GM19397 (cell line): ENCODE measurements around the gene ELF1.
"Not testable (repeated sequence)": the region's sequence is repeated elsewhere in the genome, so short reads cannot be mapped to it uniquely, and the experiment has no call there.

Source experiments
- ATAC-seq: cut with Tn5 transposase; IDR thresholded peaks from one replicate; pipeline ENCODE4 v1.9.1; 2021; ENCODE audit warnings: mild to moderate bottlenecking, moderate library complexity; ENCODE audit not compliant: unreplicated experiment

The ELF1 gene

DNA sequence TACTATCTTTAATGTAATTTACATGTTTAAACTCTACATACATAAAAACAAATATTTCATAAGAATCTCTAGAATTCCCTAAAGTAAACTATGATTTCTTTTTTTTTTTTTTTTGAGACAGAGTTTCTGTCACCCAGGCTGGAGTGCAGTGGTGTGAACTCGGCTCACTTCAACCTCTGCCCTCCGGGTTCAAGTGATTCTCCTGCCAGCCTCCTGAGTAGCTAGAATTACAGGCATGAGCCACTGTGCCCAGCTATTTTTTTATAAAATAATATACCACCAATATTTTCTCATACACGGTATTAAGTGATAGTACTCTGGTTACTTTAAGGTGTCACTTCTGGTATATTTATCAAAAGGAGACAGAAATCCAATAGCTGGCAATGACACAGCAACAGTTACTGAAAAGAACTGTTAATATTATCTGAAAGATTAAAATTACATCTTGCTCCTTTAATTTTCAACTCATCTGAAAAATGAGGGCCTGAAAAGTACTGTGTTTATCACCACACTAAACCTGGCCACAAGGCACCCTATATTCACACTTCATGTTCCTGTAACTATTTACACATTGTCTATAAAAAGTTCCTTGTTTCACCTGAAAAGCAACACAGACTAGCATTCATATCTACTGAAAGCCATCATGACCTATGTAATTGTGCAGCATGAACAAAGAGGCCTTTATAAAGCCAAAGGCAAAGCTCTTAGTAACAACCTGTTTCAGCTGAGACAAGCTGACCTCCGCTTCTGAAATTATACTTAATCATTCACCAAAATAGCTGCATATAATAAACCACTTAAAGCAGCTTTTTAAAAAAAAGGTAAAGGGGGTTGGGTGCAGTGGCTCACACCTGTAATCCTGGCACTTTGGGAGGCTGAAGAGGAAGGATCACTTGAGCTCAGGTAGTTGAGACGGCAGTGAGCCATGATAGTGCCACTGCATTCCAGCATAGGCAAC is 123.6 kb downstream of the ELF1 start:
- no peak for ATAC-seq

DNA sequence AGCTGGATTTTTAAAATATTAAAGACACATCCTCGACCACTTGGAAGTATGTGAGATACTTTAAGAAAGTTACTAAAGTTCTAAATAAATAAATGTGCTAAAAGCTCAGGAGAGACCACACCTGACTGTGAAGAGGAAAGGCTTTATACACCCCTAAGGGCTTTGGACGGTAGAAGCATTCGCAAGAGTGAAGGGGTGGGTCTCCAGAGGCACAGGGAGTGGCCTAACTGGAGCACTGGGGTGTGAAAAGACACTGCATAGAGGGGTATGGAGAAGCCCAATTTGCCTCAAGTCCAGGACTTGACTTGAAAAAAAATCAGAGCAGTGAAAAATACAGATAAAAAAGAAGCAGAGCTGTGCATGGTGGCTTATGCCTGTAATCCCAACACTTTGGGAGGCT is 125.5 kb downstream of the ELF1 start:
- ATAC-seq, result not testable (repeated sequence)

DNA sequence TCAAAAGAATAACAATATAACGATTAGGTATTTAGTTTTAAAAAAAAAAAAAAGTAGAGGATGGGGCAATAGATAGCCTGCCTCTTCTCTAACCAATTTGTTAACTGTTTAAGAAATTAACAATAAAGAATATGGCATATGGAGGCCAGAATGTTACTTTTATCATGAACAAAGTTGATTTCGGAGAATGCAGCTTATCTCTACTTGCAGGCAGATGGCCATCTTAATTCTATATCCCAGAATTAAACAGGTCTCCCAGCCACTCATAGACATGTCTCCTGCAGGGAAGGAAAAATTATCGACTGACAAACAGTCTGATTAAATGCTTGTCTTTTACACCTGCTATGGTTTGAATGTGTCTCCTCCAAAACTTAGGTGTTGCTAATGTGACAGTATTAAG is 133.1 kb downstream of the ELF1 start:
- no peak for ATAC-seq

DNA sequence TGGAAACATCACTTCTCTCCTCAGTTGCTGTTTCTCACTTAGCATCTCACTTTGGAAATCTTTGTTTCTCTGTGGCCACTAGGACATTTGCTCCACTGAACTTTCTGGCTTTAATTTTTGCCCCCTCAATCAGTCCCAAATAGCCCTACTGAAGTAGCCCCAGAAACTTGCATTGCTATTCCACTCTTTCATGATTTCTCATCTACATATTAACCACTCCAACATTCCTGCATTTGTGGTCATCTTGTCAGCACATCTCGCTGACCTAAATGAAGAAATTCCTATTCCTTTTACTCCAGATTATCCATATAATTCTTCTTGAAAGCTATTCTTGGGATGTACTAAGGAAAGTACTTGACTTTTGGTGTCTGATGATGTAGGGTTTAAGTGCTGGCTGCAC is 134.9 kb downstream of the ELF1 start:
- not testable (repeated sequence) for ATAC-seq
